ENCODE measurements around the gene SH3RF3. TPM values are rescaled to one million over a fixed set of nuclear protein-coding genes. Genes with fewer than 3 reads are reported as not detected.
A peak's percentile ranks its signal among the peaks of the same experiment; 100 is the strongest.

Gene SH3RF3
- total RNA-seq, 2 donors from 2014 or later: 8.0 to 8.8 TPM

- Histone ChIP-seq H3K4me3 (no peak overlapping the region), H3K36me3 (no peaks in the 10 kb centered on the region), H3K4me1 (no peaks in the 10 kb centered on the region), H3K9me3 (no peaks in the 10 kb centered on the region), H3K27ac (no peak overlapping the region), H3K27me3 (no peaks in the 10 kb centered on the region)
- no peak for DNase-seq (ENCODE audit: low spot score)
- TF ChIP-seq CTCF (IDR thresholded peaks at IDR 0.05): no peak
Observed at GRCh38 chr2:109406301-109406700, 277.3 kb downstream of the SH3RF3 start.

- H3K4me1 ChIP-seq: no peaks in the 10 kb centered on the region
- no peaks in the 10 kb centered on the region for H3K9me3 ChIP-seq
- H3K4me3 ChIP-seq: no peak overlapping the region
- no peaks in the 10 kb centered on the region for H3K36me3 ChIP-seq
- no peak overlapping the region for H3K27ac ChIP-seq
- no peak for TF ChIP-seq CTCF (IDR thresholded peaks at IDR 0.05)
- no peak for DNase-seq (ENCODE audit: low spot score)
- H3K27me3 ChIP-seq: no peaks in the 10 kb centered on the region
Observed at GRCh38 chr2:109407276-109408042, 278.5 kb downstream of the SH3RF3 start.

GRCh38 chr2:109408043-109408335 lies 279.0 kb downstream of the SH3RF3 start:
- Histone ChIP-seq H3K36me3 (no peaks in the 10 kb centered on the region), H3K4me1 (no peaks in the 10 kb centered on the region), H3K9me3 (no peaks in the 10 kb centered on the region), H3K4me3 (no peak overlapping the region), H3K27me3 (no peaks in the 10 kb centered on the region), H3K27ac (no peak overlapping the region)
- no peak for TF ChIP-seq CTCF (IDR thresholded peaks at IDR 0.05)
- no peak for DNase-seq (ENCODE audit: low spot score)

- TF ChIP-seq CTCF (IDR thresholded peaks at IDR 0.05): no peak
- no peaks in the 10 kb centered on the region for H3K27me3 ChIP-seq
- no peaks in the 10 kb centered on the region for H3K9me3 ChIP-seq
- H3K4me1 ChIP-seq: no peaks in the 10 kb centered on the region
- no peak overlapping the region for H3K27ac ChIP-seq
- no peaks in the 10 kb centered on the region for H3K36me3 ChIP-seq
- H3K4me3 ChIP-seq: no peak overlapping the region
- DNase-seq (ENCODE audit: low spot score): no peak
Observed at GRCh38 chr2:109409321-109410038, 280.5 kb downstream of the SH3RF3 start.

- DNase-seq (ENCODE audit: low spot score): peak; percentile 72
- no peaks in the 10 kb centered on the region for H3K36me3 ChIP-seq
- H3K27me3 ChIP-seq: no peaks in the 10 kb centered on the region
- TF ChIP-seq CTCF (IDR thresholded peaks at IDR 0.05): no peak
- H3K4me1 ChIP-seq: no peaks in the 10 kb centered on the region
- H3K4me3 ChIP-seq: no peak overlapping the region
- no peak overlapping the region for H3K27ac ChIP-seq
- H3K9me3 ChIP-seq: no peaks in the 10 kb centered on the region
Observed at GRCh38 chr2:109410039-109410815, 281.2 kb downstream of the SH3RF3 start.
